NAMALWA (cell line): ENCODE data around the gene MYH9.
"Not testable (repeated sequence)": the region's sequence is repeated elsewhere in the genome, so short reads cannot be mapped to it uniquely, and the experiment has no call there.

Experiments
- DNase-seq: peaks from one replicate; pipeline ENCODE4 v3.0.0-alpha.2; 2015; ENCODE audit warnings: low spot score

The MYH9 gene

DNA sequence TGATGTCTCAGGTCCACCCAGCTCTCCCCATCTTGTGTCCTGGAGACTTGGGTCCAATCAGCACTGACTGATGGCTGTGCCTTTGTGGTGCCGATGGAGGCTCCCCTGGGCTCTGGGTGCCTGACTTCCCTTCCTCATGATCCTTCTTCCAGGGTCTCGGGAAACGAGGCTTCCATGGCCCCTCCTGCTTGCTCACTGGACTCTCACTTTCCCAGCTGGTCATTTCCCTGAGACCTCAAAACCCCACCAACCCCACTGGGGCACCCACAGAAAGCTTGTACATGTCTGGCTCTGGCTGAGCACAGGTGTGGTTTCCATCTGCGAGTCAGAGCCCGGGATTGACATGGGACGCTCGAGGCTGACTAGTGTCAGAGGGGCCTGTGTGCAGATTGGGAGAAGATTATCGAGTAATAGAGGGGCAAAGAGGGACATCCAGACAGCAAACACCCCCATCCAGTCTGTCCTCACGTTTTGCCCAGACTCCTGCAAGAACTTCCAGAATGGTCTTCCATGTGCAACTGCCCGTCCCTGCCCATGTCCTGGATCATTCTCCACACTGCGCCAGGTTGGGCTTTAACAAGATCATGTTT lies 119.8 kb downstream of the MYH9 start:
- DNase-seq: no peak

DNA sequence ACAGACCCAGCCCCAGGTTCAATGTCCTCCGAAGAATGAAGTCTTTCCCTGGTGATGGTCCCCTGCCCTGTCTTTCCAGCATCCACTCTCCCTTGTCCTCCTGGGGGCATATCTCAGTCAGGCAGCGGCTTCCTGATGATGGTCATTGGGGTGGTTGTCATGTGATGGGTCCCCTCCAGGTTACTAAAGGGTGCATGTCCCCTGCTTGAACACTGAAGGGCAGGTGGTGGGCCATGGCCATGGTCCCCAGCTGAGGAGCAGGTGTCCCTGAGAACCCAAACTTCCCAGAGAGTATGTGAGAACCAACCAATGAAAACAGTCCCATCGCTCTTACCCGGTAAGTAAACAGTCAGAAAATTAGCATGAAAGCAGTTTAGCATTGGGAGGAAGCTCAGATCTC lies 120.7 kb downstream of the MYH9 start:
- DNase-seq: no peak

- DNase-seq: not testable (repeated sequence)
Observed at GRCh38 chr22:36263886-36264664, 123.7 kb downstream of the MYH9 start.

DNA sequence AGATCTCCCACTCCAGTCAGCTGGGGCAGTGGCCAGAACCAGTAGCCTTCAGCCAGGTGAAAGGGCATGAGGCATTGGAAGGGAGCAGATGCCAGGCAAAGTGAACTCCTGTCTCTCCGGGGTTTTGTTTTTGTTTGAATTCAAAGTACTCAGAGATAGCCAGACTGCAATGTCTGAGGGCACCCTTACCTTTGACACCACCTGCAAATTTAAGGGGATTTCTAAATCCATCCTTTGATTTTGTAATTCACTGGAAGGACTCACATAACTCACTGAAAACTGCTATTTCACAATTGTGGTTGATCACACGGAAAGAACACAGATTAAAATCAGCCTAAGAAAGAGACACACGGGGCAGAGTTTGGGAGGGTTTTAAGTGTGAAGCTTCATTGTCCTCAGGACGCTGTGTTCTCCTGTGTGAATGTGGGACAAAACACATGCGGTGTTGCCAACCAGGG lies 124.5 kb downstream of the MYH9 start:
- not testable (repeated sequence) for DNase-seq

- not testable (repeated sequence) for DNase-seq
Observed at GRCh38 chr22:36262307-36262706, 125.5 kb downstream of the MYH9 start.

DNA sequence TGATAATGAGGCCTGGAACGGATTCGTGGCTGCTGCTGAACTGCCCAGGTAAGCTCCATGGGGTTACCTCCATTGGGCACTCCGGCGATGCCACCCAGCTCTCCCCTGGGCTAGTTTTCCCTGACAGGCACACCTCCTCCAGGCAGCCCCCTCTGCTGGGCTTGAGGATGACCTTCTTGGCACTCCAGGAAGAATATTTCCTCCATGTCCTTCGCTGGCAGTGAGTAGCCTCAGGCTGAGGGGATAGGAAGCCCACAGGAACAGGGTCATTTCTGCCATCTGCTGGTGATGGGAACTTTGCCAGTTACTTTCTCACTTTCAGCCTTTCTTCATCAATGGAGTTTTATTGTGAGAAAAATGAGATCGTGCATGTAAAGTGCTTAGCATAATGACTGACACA lies 126.1 kb downstream of the MYH9 start:
- DNase-seq: not testable (repeated sequence)

DNA sequence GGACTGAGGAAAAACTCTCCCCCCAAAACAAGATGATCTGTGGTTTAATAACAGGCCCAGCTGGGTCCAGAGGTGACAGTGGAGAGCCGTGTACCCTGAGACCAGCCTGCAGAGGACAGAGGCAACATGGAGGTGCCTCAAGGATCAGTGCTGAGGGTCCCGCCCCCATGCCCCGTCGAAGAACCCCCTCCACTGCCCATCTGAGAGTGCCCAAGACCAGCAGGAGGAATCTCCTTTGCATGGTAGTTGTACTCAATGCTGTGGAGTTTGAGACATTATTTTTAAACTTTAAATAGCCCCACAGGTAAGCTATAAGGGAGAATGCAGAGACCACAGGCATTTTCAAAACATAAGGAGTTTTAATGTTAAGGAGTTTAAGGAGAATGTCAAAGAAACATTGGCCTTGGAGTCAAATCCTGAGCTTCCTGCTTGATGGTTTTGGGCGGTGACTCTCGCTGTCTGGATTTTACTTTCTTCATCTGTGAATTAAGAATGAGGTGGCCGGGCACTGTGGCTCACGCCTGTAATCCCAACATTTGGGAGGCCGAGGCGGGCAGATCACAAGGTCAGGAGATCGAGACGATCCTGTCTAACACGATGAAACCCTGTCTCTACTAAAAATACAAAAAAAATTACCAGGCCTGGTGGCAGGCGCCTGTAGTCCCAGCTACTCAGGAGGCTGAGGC lies 128.0 kb downstream of the MYH9 start:
- no peak for DNase-seq

DNA sequence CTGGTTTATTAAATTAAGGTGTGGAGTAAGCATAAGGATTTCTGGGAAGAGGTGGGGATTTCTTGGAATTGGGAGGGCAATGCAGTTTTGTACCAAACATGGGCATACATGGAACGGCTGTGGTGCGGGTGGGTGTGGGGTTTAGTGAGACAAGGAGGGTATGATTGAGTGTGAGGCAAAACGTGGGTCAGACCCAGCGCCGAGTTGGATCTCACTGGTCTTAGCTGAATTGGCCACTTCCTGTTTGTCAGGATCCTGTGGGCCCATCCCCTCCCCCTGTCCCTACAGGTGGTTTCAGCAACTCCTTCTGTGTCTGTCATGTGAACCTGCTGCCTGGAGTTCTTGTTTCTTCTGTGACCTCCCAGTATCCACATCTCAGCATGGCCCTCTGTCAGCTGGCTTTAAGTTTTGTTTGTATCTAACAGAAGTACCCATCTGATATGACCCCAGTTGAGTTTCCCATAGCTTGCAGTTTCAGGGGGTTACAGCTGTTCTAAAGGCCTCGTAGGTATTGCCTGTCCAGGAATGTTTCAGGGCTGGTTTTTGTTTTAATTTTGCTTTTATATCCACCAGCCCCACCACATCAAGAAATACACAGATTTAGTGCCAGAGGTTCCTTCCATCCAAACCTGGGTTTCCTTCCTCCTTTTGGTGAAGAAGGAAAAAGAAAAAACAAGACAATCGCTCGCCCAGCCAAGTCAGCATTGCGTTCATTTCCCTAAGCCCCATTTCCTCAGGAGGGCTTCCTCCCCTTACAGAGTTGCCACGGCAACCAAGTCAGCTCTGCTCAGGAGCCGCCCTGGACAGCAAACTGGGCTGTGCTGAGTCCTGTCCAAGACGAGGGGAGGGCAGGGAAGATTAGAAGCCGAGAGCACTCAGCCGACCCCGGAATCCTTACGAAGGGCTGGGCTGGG lies 128.8 kb downstream of the MYH9 start:
- peak; percentile 15 for DNase-seq

- no peak for DNase-seq
Observed at GRCh38 chr22:36257948-36258670, 129.7 kb downstream of the MYH9 start.

GRCh38 chr22:36257308-36257707 lies 130.5 kb downstream of the MYH9 start:
- DNase-seq: no peak

DNA sequence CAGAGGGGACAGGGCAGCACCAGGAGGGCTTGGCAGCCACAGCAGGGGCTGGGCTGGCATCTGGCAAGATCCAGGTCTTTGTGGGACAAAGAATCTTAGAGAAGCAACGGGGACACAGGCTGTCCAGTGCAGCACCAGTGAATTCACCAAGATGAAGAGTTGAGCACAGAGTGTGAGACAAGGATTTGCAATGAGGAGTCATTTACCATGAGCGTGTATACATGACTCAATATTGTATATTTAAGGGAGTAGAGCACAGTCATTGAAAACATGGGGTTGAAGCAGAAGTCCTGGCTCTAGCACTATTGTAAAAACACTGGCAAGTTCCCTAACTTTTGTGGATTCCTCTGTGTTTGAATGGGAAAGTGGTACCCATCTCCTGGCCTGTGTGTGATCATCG lies 131.3 kb downstream of the MYH9 start:
- no peak for DNase-seq

- DNase-seq: not testable (repeated sequence)
Observed at GRCh38 chr22:36255572-36255971, 132.2 kb downstream of the MYH9 start.

- DNase-seq: no peak
Observed at GRCh38 chr22:36253523-36254490, 134.0 kb downstream of the MYH9 start.

DNA sequence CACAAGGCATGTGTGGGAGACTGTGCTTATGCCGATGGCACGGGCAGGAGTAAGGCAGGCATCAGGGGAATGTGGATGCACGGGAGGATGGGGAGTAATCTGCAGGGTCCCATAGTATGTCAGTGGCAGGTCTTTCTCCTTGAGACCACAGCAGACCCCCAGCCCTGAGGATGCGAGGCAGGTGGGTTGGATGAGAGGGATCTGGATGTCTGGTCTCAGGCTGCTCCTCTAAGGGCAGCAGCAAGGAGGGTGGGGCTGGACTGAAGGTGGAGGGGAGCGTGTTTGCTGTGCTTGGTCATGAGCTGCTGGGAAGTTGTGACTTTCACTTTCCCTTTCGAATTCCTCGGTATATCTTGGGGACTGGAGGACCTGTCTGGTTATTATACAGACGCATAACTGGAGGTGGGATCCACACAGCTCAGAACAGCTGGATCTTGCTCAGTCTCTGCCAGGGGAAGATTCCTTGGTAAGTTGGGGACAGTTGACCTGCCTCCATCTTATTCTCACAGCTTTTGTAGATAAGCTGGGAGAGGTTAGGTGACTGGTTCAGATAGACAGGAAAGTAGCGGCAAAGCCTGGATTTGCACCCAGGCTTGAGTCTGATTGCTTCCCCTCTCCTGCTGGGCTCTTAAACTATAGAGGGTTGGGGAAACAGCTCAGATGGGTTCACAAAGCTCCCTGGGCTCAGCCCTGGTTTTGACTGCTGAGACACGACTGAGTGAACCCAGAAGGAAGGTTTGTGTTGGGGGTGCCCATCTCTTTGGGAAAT lies 134.8 kb downstream of the MYH9 start, which contains the start of gene APOL1:
Gene APOL1 (plus strand): TSS at position 380 of the 769 bp plus-strand sequence. CDS start 1,823 bp downstream, outside the sequence.
- peak; percentile 18 for DNase-seq

GRCh38 chr22:36251979-36252608 lies 135.7 kb downstream of the MYH9 start:
- DNase-seq: not testable (repeated sequence)

DNA sequence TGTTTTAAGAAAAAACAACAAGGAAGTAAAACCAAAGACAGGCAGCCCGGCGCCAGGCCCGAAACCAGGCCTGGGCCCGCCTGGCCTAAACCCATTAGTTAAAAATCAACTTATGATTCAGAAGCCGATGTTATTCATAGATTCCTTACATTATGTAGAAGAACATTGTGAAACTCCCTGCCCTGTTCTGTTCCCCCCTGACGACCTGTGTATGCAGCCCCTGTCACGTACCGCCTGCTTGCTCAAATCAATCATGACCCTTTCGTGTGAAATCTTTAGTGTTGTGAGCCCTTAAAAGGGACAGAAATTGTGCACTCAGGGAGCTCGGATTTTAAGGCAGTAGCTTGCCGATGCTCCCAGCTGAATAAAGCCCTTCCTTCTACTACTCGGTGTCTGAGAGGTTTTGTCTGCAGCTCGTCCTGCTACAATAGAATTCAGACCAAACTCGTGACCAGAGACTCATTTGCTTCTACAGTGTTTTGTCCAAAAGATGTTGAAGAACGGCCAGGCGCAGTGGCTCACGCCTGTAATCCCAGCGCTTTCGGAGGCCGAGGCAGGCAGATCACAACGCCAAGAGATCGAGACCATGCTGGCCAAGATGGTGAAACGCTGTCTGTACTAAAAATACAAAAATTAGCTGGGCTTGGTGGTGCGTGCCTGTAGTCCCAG lies 137.3 kb downstream of the MYH9 start:
- not testable (repeated sequence) for DNase-seq

GRCh38 chr22:36249160-36249559 lies 138.6 kb downstream of the MYH9 start:
- DNase-seq: no peak

- no peak for DNase-seq
Observed at GRCh38 chr22:36247955-36248354, 139.8 kb downstream of the MYH9 start.
